ENCODE data around the gene SLC39A5.
"Not testable (repeated sequence)": the region's sequence is repeated elsewhere in the genome, so short reads cannot be mapped to it uniquely, and the experiment has no call there.

SLC39A5 gene

GRCh38 chr12:56229916-56230431 lies at the start of gene SLC39A5:
Gene SLC39A5 (plus strand): TSS chr12:56230051. CDS start chr12:56231275, 1,224 bp downstream.
- no peak for DNase-seq

GRCh38 chr12:56186957-56187356 lies 42.9 kb upstream of the SLC39A5 start:
- DNase-seq, result no peak

- peak; percentile 9 for DNase-seq
Measured at GRCh38 chr12:56188131-56188777, 41.6 kb upstream of the SLC39A5 start.

- DNase-seq, result no peak
Measured at GRCh38 chr12:56188778-56189098, 41.1 kb upstream of the SLC39A5 start.

- DNase-seq, result peak; percentile 80
Measured at GRCh38 chr12:56189099-56189917, 40.5 kb upstream of the SLC39A5 start, which contains the start of gene SMARCC2. Gene SMARCC2 (minus strand): TSS chr12:56189483. CDS start chr12:56189461, 22 bp downstream.

GRCh38 chr12:56189918-56190694 lies 39.7 kb upstream of the SLC39A5 start:
- peak; percentile 75 for DNase-seq

- no peak for DNase-seq
Measured at GRCh38 chr12:56190695-56191155, 39.1 kb upstream of the SLC39A5 start.

GRCh38 chr12:56192582-56192981 lies 37.3 kb upstream of the SLC39A5 start:
- DNase-seq, result no peak

- peak; percentile 84 for DNase-seq
Measured at GRCh38 chr12:56193025-56193578, 36.7 kb upstream of the SLC39A5 start.

GRCh38 chr12:56196818-56197550 lies 32.9 kb upstream of the SLC39A5 start:
- not testable (repeated sequence) for DNase-seq

GRCh38 chr12:56197921-56198635 lies 31.8 kb upstream of the SLC39A5 start:
- DNase-seq, result no peak

- DNase-seq, result no peak
Measured at GRCh38 chr12:56198836-56199235, 31.0 kb upstream of the SLC39A5 start.

- no peak for DNase-seq
Measured at GRCh38 chr12:56202366-56202765, 27.5 kb upstream of the SLC39A5 start.

GRCh38 chr12:56202838-56203237 lies 27.0 kb upstream of the SLC39A5 start:
- no peak for DNase-seq

GRCh38 chr12:56204275-56204674 lies 25.6 kb upstream of the SLC39A5 start:
- no peak for DNase-seq

- no peak for DNase-seq
Measured at GRCh38 chr12:56205445-56205844, 24.4 kb upstream of the SLC39A5 start.

GRCh38 chr12:56206452-56207166 lies 23.2 kb upstream of the SLC39A5 start:
- DNase-seq, result peak; percentile 18

- no peak for DNase-seq
Measured at GRCh38 chr12:56208006-56208405, 21.8 kb upstream of the SLC39A5 start.

- DNase-seq, result no peak
Measured at GRCh38 chr12:56212361-56212760, 17.5 kb upstream of the SLC39A5 start.

- DNase-seq, result no peak
Measured at GRCh38 chr12:56213878-56214277, 16.0 kb upstream of the SLC39A5 start.

GRCh38 chr12:56216461-56216860 lies 13.4 kb upstream of the SLC39A5 start:
- DNase-seq, result no peak

All from CD4-positive, alpha-beta T cell treated with Interleukin-4 for 4 hours (primary cell).